Measurements from ENCODE around the gene CREB5.
"Not testable (repeated sequence)": the region's sequence is repeated elsewhere in the genome, so short reads cannot be mapped to it uniquely, and the experiment has no call there.

CREB5 gene

GRCh38 chr7:28815369-28815927 is 403.1 kb downstream of the CREB5 start:
- peak; percentile 29 for DNase-seq (ENCODE audit: low spot score)

- no peak for DNase-seq (ENCODE audit: low spot score)
Observed at GRCh38 chr7:28815928-28816373, 403.6 kb downstream of the CREB5 start.

GRCh38 chr7:28818996-28819395 is 406.7 kb downstream of the CREB5 start:
- no peak for DNase-seq (ENCODE audit: low spot score)

GRCh38 chr7:28823582-28823981 is 411.3 kb downstream of the CREB5 start:
- no peak for DNase-seq (ENCODE audit: low spot score)

- DNase-seq (ENCODE audit: low spot score), result not testable (repeated sequence)
Observed at GRCh38 chr7:28825817-28826448, 413.6 kb downstream of the CREB5 start.

GRCh38 chr7:28830846-28831245 is 418.5 kb downstream of the CREB5 start:
- DNase-seq (ENCODE audit: low spot score), result no peak

- no peak for DNase-seq (ENCODE audit: low spot score)
Observed at GRCh38 chr7:28832669-28833068, 420.4 kb downstream of the CREB5 start.

- peak; percentile 52 for DNase-seq (ENCODE audit: low spot score)
Observed at GRCh38 chr7:28835800-28836199, 423.5 kb downstream of the CREB5 start.

- DNase-seq (ENCODE audit: low spot score), result no peak
Observed at GRCh38 chr7:28836716-28837115, 424.4 kb downstream of the CREB5 start.

GRCh38 chr7:28837216-28837615 is 424.9 kb downstream of the CREB5 start:
- no peak for DNase-seq (ENCODE audit: low spot score)

- peak; percentile 54 for DNase-seq (ENCODE audit: low spot score)
Observed at GRCh38 chr7:28840592-28840995, 428.3 kb downstream of the CREB5 start.

GRCh38 chr7:28841766-28842165 is 429.4 kb downstream of the CREB5 start:
- DNase-seq (ENCODE audit: low spot score), result no peak

GRCh38 chr7:28842769-28843295 is 430.5 kb downstream of the CREB5 start:
- DNase-seq (ENCODE audit: low spot score), result no peak

GRCh38 chr7:28845106-28845505 is 432.8 kb downstream of the CREB5 start:
- DNase-seq (ENCODE audit: low spot score), result no peak

GRCh38 chr7:28847176-28847575 is 434.9 kb downstream of the CREB5 start:
- no peak for DNase-seq (ENCODE audit: low spot score)

- DNase-seq (ENCODE audit: low spot score), result peak; percentile 32
Observed at GRCh38 chr7:28847681-28848080, 435.4 kb downstream of the CREB5 start.

GRCh38 chr7:28848906-28849305 is 436.6 kb downstream of the CREB5 start:
- no peak for DNase-seq (ENCODE audit: low spot score)

- DNase-seq (ENCODE audit: low spot score), result no peak
Observed at GRCh38 chr7:28850699-28851098, 438.4 kb downstream of the CREB5 start.

- DNase-seq (ENCODE audit: low spot score), result no peak
Observed at GRCh38 chr7:28853150-28853549, 440.8 kb downstream of the CREB5 start.

- peak; percentile 91 for DNase-seq (ENCODE audit: low spot score)
Observed at GRCh38 chr7:28853834-28854749, 441.8 kb downstream of the CREB5 start.

GRCh38 chr7:28854750-28855074 is 442.4 kb downstream of the CREB5 start:
- no peak for DNase-seq (ENCODE audit: low spot score)

GRCh38 chr7:28855538-28856217 is 443.4 kb downstream of the CREB5 start:
- DNase-seq (ENCODE audit: low spot score), result peak; percentile 79
